ENCODE measurements around the gene KCMF1. TPM values are rescaled to one million over a fixed set of nuclear protein-coding genes. Genes with fewer than 3 reads are reported as not detected.
A peak's percentile ranks its signal among the peaks of the same experiment; 100 is the strongest.

Gene KCMF1
- total and polyA plus RNA-seq, 2 of the 13 experiments (the other 11 are each of a cell fraction or from before 2014, with no cell fraction given): 62.1 to 116 TPM

- intact Hi-C loops (cut with micrococcal nuclease; ENCODE audit: unreplicated experiment): loop anchor here (1.0 kb wide), 4 partner anchors 148 to 231 kb away; no protein-coding TSS in a partner anchor
- ChIA-PET CTCF (ENCODE audit: low intra/inter-chr PET ratio, low total read pairs) (interaction anchor here (1.3 to 2.6 kb wide), 3 partner anchors 177 to 232 kb away, joined by 7 to 25 read pairs (median 21); no protein-coding TSS in a partner anchor), POLR2A (no interaction called here)
- DNase-seq (ENCODE audit: low spot score) (peak; percentile 77), ATAC-seq (peak; percentile 91), FAIRE-seq (peak; percentile 82)
- peaks cover 16% of the 10 kb centered on the region for H3K4me1 ChIP-seq (ENCODE audit: insufficient read depth, low read length)
- in situ Hi-C loops (cut with HindIII; ENCODE audit: extremely low pct_ligation_motif_present, low pct_unique_long_range_greater_than_20kb): loop anchor here (5.0 to 10.0 kb wide), 2 partner anchors 178 to 230 kb away; no protein-coding TSS in a partner anchor
- 4% methylated on average over 19 of the region's 19 CpGs for WGBS (ENCODE audit: low lambda C conversion rate)
- no peak overlapping the region for H3K9ac ChIP-seq (ENCODE audit: insufficient read depth, low read depth, low read length)
- H3K36me3 ChIP-seq (replicated peaks in 1 of 2; ENCODE audit: control insufficient read depth in 1 of 2, insufficient read depth in 2 of 2, low read length in 2 of 2): no peaks in the 10 kb centered on the region
- H3K9me3 ChIP-seq (ENCODE audit: low read length): no peaks in the 10 kb centered on the region
- no peaks in the 10 kb centered on the region for H3K79me2 ChIP-seq (ENCODE audit: insufficient read depth, low read length)
- H4K20me1 ChIP-seq (ENCODE audit: insufficient read depth, low read length): no peaks in the 10 kb centered on the region
- H3K4me3 ChIP-seq (replicated peaks in 1 of 3; ENCODE audit: insufficient read depth in 1 of 3, low read depth in 2 of 3, low read length in 3 of 3): peak overlapping the region; percentile 34 to 56 (median 46); a peak in 5 of 6 replicates
- peak overlapping the region; percentile 81 for H3K4me2 ChIP-seq (ENCODE audit: low read depth, low read length)
- H2AFZ ChIP-seq (ENCODE audit: low read length): peak overlapping the region; percentile 31
- H3K27me3 ChIP-seq (ENCODE audit: control insufficient read depth in 1 of 2, insufficient read depth in 2 of 2, low read length in 2 of 2): peaks cover 0 to 20% of the 10 kb centered on the region in 2 experiments; a peak in 2 of 5 replicates
- H3K27ac ChIP-seq (ENCODE audit: extremely low read length, insufficient read depth, low read length): no peak overlapping the region
- BruUV-seq (replicated peaks): no TSS peak
- TF ChIP-seq ARID5B (CRISPR knock-in tag; IDR thresholded peaks at IDR 0.05) (peak; percentile 23; the same call in 1 of the 2 replicates), ZNF362 (CRISPR knock-in tag; IDR thresholded peaks at IDR 0.05; ENCODE audit: borderline replicate concordance) (no peak), ZNF580 (CRISPR knock-in tag; IDR thresholded peaks at IDR 0.05; ENCODE audit: borderline replicate concordance, low read depth) (no peak), RARA (CRISPR knock-in tag; IDR thresholded peaks at IDR 0.05) (0 out of 2 replicates have a peak, but pooled peaks have one; percentile 10), SMC3 (IDR thresholded peaks at IDR 0.05; ENCODE audit: low read length) (peak; percentile 86), ZNF546 (CRISPR knock-in tag; conservative IDR thresholded peaks at IDR 0.05) (no peak), ZNF124 (CRISPR knock-in tag; IDR thresholded peaks at IDR 0.05) (0 out of 2 replicates have a peak, but pooled peaks have one; percentile 29), SALL1 (CRISPR knock-in tag; IDR thresholded peaks at IDR 0.05) (peak; percentile 55), PPARG (CRISPR knock-in tag; conservative IDR thresholded peaks at IDR 0.05) (no peak), NAIF1 (CRISPR knock-in tag; IDR thresholded peaks at IDR 0.05; ENCODE audit: borderline replicate concordance) (0 out of 2 replicates have a peak, but pooled peaks have one; percentile 53), GMEB1 (CRISPR knock-in tag; IDR thresholded peaks at IDR 0.05; ENCODE audit: borderline replicate concordance) (no peak), ZNF253 (CRISPR knock-in tag; IDR thresholded peaks at IDR 0.05; ENCODE audit: borderline replicate concordance) (no peak), USF2 (IDR thresholded peaks at IDR 0.05; ENCODE audit: low read depth, low read length) (no peak), USF2 (CRISPR knock-in tag; IDR thresholded peaks at IDR 0.05; ENCODE audit: borderline replicate concordance) (peak; percentile 41; the same call in 1 of the 2 replicates)
Measured at GRCh38 chr2:85066874-85067351, 96.0 kb downstream of the KCMF1 start.
